ENCODE data around the gene PTH1R. TPM values are rescaled to one million over a fixed set of nuclear protein-coding genes. Genes with fewer than 3 reads are reported as not detected.

The PTH1R gene
- total and polyA plus RNA-seq, 11 donors = 2.1 to 23.4 (median 6.5) TPM

DNA sequence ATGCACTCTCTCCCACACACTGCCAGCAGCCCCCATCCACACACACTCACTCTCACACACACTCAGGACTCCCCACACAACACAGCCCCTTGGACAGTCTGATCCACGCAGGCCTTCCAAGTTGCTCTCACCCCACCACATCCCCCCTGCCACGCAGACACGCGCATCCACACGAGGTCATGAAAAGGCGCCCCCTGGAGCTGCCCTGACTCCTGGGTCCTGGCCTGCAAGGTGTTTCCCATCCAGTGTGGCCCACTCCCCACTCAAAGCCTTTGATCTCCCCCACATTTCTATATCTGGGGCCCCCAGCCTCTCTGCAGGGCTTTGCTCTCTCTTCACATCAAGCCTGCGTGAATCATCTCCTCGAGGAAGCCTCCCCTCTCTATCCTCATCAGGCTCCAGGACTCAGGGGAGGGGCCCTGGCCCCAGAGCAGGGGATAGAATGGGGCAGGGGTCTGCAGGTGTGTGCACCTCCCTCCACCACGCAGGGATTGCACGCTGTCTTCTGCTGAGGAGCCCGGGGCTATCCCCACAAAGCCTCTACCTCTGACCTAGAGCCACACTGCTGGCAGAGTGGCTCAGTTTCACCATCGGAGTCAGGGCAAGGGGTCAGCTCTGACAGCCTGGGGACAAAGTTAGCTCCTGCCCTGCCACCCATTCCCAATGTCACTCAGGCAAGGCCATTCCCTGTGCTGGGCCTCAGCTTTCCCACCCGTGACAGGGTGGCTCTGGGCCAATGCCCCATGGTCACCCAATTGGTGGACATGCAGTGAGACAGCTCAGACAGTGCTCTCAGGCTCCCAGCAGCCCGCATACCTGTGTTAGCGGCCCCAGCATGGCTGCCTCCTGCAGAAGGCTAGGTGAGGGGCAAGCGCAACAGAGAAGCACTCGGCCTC, 20.7 kb upstream of the PTH1R start:
- intact Hi-C loops (cut with DNase I) = no loop called here
- peak; percentile 19 to 56 (median 48) for DNase-seq
- ATAC-seq = no peak

DNA sequence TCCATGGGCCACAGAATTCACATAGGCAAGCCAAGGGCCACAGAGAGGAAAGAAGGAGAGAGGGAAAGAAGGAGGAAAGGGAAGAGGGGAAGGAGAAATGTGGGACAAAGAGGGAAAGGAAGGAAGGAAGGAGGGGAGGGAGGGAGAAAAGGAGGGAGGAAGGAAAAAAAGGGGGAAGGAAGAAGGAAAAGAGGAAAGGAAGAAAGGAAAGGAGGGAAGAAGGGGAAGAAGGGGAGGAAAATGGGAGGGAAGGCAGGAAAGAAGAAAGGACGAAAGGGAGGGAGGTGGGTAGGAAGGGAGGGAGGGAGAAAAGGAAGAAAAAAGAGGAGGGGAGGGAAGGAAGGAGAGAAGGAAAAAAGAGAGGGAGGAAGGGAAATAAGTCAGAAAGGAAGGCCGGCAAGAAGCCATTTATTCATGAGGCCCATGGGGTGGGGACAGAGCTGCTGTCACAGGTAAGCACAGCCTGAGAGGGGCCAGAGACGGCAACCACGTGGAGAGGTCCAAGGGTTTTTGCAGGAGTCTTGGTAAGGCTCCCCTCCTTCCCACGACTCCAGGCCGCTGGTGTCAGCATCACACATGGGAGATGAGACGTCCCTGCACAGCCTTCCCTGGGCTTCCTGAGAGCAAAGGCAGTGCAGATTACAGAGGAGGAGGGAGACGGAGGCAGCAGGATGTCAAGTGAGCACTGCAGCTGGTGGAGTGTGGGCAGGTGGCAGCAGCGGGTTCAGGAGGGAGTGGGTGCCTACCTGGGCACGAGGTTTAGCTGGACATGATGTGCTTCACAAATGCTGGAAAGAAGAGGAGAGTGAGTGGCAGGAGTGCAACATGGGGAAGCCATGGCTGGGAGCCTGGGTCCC, 19.8 kb upstream of the PTH1R start:
- TF ChIP-seq POLR2A (IDR thresholded peaks at IDR 0.05) (no peak), CTCF (IDR thresholded peaks at IDR 0.05) (no peak)
- Histone ChIP-seq H3K9me3 (no peaks in the 10 kb centered on the region), H3K4me1 (peaks cover 0 to 37% (median 4%) of the 10 kb centered on the region in 12 donors), H3K4me3 (peak overlapping the region in 8 of 12 donors; percentile 10 to 86 (median 64)), H3K27ac (peak overlapping the region in 8 of 12 donors; percentile 0 to 100 (median 96)), H3K36me3 (peaks cover 0 to 56% (median 31%) of the 10 kb centered on the region in 9 donors), H3K27me3 (no peaks in the 10 kb centered on the region)
- intact Hi-C loops (cut with DNase I) = no loop called here
- ATAC-seq (no peak), DNase-seq (peak; percentile 3 to 44 (median 23))
- WGBS, 4 donors = 36 to 52% (median 43%) methylated on average over 10 of the region's 10 CpGs

More for the DNA sequence above, 20.7 kb upstream of the PTH1R start:
- peaks cover 0 to 56% (median 31%) of the 10 kb centered on the region in 9 donors for H3K36me3 ChIP-seq
- 56 to 72% (median 63%) methylated on average over 13 to 17 of the region's 17 CpGs for WGBS, 4 donors
- peak overlapping the region in 9 of 12 donors; percentile 31 to 100 (median 96) for H3K27ac ChIP-seq
- no peaks in the 10 kb centered on the region for H3K27me3 ChIP-seq
- no peak for TF ChIP-seq POLR2A (IDR thresholded peaks at IDR 0.05)
- TF ChIP-seq CTCF (IDR thresholded peaks at IDR 0.05) = no peak
- H3K4me3 ChIP-seq = peak overlapping the region in 7 of 12 donors; percentile 4 to 86 (median 57)
- no peaks in the 10 kb centered on the region for H3K9me3 ChIP-seq
- peaks cover 0 to 34% (median 2%) of the 10 kb centered on the region in 12 donors for H3K4me1 ChIP-seq

DNA sequence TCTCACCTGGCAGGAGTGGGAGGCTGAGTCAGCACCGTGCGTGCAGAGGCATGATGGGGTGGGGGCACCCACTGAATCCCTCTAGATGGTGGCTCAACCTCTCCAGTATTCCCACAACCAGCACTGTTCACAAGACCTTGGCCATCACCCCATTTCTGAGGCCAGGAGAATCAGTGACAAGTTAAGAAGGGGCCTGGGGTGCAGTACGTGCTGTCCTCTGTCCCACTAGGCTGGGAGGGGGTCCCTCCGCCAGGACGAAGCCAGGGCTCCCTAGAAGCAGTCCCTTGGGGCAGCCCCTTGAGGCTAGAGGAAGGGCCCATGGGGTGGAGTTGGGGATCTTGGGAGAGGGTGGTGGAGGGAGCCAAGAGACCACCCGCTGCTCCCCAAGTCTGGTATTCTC, 19.1 kb upstream of the PTH1R start:
- Histone ChIP-seq H3K36me3 (peaks cover 0 to 56% (median 31%) of the 10 kb centered on the region in 9 donors), H3K27ac (peak overlapping the region in 11 of 12 donors; percentile 6 to 100 (median 96)), H3K4me3 (peak overlapping the region in 10 of 12 donors; percentile 5 to 86 (median 66)), H3K9me3 (no peaks in the 10 kb centered on the region), H3K4me1 (peaks cover 0 to 37% (median 4%) of the 10 kb centered on the region in 12 donors), H3K27me3 (no peaks in the 10 kb centered on the region)
- no peak for ATAC-seq
- TF ChIP-seq POLR2A (IDR thresholded peaks at IDR 0.05) = no peak
- TF ChIP-seq CTCF (IDR thresholded peaks at IDR 0.05) = no peak
- WGBS, 4 donors = 55 to 68% (median 62%) methylated on average over 1 to 6 of the region's 6 CpGs
- DNase-seq = peak; percentile 9 to 35 (median 28)
- intact Hi-C loops (cut with DNase I) = no loop called here

All from heart left ventricle (tissue), 16 donors.